Right atrium auricular region (tissue), 2 donors: ENCODE data around the gene PXDC1. TPM values are rescaled to one million over a fixed set of nuclear protein-coding genes. Genes with fewer than 3 reads are reported as not detected.
"Not testable (repeated sequence)": the region's sequence is repeated elsewhere in the genome, so short reads cannot be mapped to it uniquely, and the experiment has no call there.

Source experiments
- DNase-seq: peaks from one replicate; pipeline ENCODE4 v3.0.0-alpha.2; 2019; ENCODE audit warnings: low spot score
- H3K27ac ChIP-seq, 2 donors: fragments of 200-600 bp; sonication (generic); 1 replicate in 1 of 2; 2 replicates in 1 of 2; pipeline ENCODE4 v1.5.1; 2016 to 2019
- H3K27me3 ChIP-seq, 2 donors: fragments of 200-600 bp; sonication (generic); one replicate each; pipeline versions ENCODE4 v1.5.1 to v1.6.0; 2017 to 2019
- H3K36me3 ChIP-seq: fragments of 200-600 bp; sonication (generic); one replicate; pipeline ENCODE4 v1.5.1; 2016
- H3K4me1 ChIP-seq, 2 donors: fragments of 200-600 bp; sonication (generic); one replicate each; pipeline versions ENCODE4 v1.5.1 to v1.6.0; 2017 to 2019
- H3K4me3 ChIP-seq, 2 donors: fragments of 200-600 bp; sonication (generic); 1 replicate in 1 of 2; 2 replicates in 1 of 2; pipeline ENCODE4 v1.5.1; 2017 to 2019; ENCODE audit warnings: mild to moderate bottlenecking in 1 of 2, moderate library complexity in 1 of 2
- H3K9me3 ChIP-seq, 2 donors: fragments of 200-600 bp; sonication (generic); one replicate each; pipeline ENCODE4 v1.5.1; 2019
- total RNA-seq, 2 donors: library from RNA; depleted of rRNA; stranded (reverse); fragments of >200 nt; gene quantifications; one replicate each; pipeline ENCODE4 v1.1.0, GENCODE V29; 2016
- TF ChIP-seq, protein P1 (sequence below), 2 donors: fragments of 200-600 bp; sonication (generic); IDR thresholded peaks; one replicate each; pipeline ENCODE4 v1.5.1; 2019; ENCODE audit warnings: antibody characterized with exemption in 2 of 2

The PXDC1 gene
- total RNA-seq, 2 donors from 2014 or later: 43.5 to 77.2 TPM

DNA sequence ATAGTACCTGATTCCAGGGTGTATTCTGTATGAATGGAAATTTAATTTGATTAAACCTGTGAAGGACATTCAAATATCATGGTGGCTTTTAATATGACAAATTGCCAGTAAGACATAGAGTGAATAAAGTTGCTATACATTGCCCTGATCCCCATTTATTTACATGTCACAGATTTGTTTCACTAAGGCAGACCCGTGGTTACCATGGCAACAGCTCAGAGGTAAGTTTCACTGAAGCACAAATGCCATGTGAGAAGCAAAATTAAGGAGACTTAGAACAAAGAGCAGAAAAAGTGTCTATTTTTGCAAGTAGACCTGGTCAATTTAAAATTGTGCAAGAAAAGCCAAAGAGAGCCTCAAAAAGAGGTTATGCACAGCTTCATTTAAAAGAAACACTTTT lies 63.7 kb downstream of the PXDC1 start:
- DNase-seq: no peak
- no peaks in the 10 kb centered on the region for H3K36me3 ChIP-seq
- no peaks in the 10 kb centered on the region for H3K9me3 ChIP-seq
- TF ChIP-seq, protein P1, sequence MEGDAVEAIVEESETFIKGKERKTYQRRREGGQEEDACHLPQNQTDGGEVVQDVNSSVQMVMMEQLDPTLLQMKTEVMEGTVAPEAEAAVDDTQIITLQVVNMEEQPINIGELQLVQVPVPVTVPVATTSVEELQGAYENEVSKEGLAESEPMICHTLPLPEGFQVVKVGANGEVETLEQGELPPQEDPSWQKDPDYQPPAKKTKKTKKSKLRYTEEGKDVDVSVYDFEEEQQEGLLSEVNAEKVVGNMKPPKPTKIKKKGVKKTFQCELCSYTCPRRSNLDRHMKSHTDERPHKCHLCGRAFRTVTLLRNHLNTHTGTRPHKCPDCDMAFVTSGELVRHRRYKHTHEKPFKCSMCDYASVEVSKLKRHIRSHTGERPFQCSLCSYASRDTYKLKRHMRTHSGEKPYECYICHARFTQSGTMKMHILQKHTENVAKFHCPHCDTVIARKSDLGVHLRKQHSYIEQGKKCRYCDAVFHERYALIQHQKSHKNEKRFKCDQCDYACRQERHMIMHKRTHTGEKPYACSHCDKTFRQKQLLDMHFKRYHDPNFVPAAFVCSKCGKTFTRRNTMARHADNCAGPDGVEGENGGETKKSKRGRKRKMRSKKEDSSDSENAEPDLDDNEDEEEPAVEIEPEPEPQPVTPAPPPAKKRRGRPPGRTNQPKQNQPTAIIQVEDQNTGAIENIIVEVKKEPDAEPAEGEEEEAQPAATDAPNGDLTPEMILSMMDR (IDR thresholded peaks at IDR 0.05): no peak
- no peak overlapping the region for H3K27ac ChIP-seq
- H3K4me1 ChIP-seq: no peaks in the 10 kb centered on the region
- no peaks in the 10 kb centered on the region for H3K27me3 ChIP-seq
- H3K4me3 ChIP-seq: no peak overlapping the region

DNA sequence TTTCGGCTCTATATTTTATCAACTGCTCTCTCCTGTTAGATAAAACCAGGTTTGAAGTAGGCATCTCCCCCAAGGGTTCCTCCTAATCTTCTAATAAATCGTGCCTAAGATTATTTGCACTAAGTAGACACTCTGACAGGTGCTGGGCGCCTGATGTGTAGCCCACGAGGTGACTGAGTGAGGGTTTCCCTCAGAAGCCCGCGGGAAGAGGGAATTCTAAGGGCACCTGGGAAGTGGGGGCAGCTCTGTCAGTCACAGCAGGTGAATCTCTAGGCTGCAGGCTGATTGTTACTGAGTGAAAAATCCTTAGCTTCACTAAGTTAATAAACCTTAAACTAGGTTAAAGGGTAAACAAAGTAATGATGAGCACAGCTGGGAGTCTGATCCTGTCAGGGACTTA lies 68.2 kb downstream of the PXDC1 start:
- no peak for DNase-seq
- no peaks in the 10 kb centered on the region for H3K27me3 ChIP-seq
- H3K9me3 ChIP-seq: no peaks in the 10 kb centered on the region
- no peaks in the 10 kb centered on the region for H3K36me3 ChIP-seq
- no peak overlapping the region for H3K4me3 ChIP-seq
- H3K4me1 ChIP-seq: no peaks in the 10 kb centered on the region
- H3K27ac ChIP-seq: no peak overlapping the region
- TF ChIP-seq, protein P1 (IDR thresholded peaks at IDR 0.05): no peak

DNA sequence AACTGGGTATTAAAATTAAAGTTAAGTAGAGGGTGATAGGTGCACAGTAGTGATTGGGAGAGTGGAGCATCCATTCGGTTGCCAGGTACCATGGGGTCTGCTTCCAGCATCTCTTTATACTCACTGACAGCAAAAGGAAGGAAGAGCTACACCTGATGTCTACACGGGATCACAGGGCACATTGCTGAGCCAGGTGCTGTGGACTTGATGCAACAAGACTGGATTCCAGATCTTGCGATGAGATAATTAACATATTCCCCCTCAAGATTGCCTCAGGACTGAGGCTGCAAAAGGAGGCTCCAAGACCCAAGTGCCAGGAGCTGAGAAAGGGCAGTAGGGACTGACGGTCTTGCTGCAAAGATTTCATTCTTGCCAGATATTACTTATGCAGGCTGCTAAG lies 72.6 kb downstream of the PXDC1 start:
- Histone ChIP-seq H3K27me3 (no peaks in the 10 kb centered on the region), H3K4me1 (no peaks in the 10 kb centered on the region), H3K36me3 (no peaks in the 10 kb centered on the region), H3K27ac (no peak overlapping the region), H3K4me3 (no peak overlapping the region), H3K9me3 (no peaks in the 10 kb centered on the region)
- TF ChIP-seq, protein P1 (IDR thresholded peaks at IDR 0.05): no peak
- DNase-seq: no peak

DNA sequence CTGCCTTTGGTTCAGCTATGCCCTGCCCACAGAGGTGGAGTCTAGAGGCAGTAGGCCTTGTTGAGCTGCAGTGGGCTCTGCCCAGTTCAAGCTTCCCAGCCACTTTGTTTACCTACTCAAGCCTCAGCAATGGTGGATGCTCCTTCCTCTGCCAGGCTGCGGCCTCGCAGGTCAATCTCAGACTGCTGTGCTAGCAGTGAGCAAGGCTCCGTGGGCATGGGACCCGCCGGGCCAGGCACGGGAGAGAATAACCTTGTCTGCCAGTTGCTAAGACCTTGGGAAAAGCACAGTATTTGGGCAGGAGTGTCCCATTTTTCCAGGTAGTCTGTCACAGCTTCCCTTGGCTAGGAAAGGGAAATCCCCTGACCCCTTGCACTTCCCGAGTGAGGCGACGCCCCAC lies 73.8 kb downstream of the PXDC1 start:
- H3K4me3 ChIP-seq, H3K27ac ChIP-seq, H3K9me3 ChIP-seq, H3K4me1 ChIP-seq, H3K36me3 ChIP-seq, DNase-seq, H3K27me3 ChIP-seq: not testable (repeated sequence)

DNA sequence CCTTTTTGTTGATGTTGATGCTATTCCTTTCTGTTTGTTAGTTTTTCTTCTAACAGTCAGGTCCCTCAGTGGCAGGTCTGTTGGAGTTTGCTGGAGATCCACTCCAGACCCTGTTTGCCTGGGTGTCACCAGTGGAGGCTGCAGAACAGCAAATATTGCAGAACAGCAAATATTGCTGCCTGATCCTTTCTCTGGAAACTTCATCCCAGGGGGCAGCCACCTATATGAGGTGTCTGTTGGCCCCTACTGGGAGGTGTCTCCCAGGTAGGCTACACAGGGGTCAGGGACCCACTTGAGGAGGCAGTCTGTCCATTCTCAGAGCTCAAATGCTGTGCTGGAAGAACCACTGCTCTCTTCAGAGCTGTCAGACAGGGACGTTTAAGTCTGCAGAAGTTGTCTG lies 74.2 kb downstream of the PXDC1 start:
- H3K9me3 ChIP-seq, H3K36me3 ChIP-seq, H3K4me1 ChIP-seq, H3K27ac ChIP-seq, DNase-seq, H3K27me3 ChIP-seq, H3K4me3 ChIP-seq: not testable (repeated sequence)

Other genes starting within 250 kb of the PXDC1 start
- 10 to 100 TPM; 10.0 to 19.6 TPM for gene FAM50B, start 97.7 kb upstream of the PXDC1 start, total RNA-seq